ENCODE data around the gene CYBA.
A peak's percentile ranks its signal among the peaks of the same experiment; 100 is the strongest.

Gene CYBA

DNA sequence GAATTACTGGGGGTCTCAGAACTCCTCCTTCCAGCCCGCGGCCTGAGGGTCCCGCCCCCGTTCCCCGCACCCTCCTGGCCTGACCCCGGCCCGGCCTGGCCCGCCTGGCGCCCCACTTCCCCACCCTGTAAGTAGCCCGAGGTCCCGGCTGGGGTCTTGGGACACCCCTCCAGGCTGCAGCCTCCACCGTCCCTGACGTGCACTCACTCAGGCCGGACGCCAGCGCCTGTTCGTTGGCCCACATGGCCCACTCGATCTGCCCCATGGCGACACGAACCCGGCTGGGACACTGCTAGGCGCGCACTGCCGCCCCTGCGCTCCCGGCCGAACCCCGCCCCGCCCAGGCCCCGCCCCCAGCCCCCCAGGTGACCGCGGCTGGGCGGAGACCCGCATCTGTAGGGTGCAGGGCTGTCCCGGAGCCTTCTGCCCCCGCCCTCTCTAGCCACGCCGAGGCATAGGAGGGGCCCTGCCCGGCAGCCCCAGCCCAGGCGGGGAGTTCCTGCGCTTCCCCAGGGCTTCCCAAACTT lies at the start of gene CYBA:
CYBA (minus strand) TSS at position 305 of the 527 bp plus-strand sequence; CDS start at position 265, 40 bp downstream.
- peak; percentile 75 for DNase-seq

DNA sequence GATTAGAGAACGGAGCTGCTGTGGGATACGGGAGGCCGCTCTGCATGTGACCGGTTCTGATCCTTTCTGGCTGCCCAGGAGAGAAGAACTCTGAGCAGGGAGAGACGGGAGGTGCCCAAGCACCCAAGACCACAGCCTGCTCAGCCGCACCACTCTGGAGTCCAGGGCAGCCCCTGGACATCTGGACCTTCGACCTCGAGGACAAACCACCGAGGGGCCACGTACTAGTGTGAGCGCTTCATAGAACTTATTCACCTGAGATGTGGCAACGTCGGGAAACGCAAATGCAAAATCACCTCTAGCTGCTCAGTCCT lies 49.4 kb upstream of the CYBA start:
- no peak for DNase-seq

DNA sequence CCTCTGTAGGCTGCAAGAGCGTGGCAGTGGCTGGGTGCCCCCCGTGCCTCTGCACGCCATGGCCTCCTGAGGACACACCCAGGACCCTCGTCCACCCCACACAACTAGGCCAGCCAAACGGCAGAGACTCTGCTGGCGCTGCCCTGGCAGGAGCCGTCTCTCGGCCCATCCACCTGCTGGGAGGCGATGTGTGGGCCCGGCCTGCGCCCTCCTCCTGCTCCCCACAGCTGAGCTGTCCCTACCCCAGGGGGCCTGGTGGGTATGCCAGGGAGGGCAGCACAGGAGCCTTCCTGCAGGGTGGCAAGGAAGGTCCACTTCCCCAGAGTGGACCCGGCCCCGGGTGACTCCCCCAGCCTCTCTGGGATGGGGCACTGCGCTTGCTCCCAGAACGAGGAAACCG lies 48.3 kb upstream of the CYBA start:
- DNase-seq = no peak

DNA sequence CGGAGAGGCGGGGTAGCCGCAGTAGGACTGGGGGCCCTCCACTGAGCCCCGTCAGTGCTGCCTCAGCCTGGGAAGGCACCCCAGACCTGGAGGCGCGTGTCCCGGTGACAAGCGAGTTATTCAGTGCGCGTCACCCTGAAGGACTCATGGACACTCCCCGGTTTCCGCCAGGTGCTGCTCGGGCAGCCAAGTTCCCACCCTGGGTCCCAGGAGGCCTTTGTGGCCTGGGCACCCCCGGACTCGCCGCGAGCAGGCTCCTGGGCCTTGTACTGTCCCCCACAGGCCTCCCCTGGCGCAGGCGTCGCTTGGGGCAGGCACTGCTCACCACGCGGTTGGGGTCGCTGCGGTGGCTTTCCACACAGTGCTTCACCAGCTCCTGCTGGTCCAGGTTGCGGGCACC lies 47.8 kb upstream of the CYBA start:
- DNase-seq = no peak

DNA sequence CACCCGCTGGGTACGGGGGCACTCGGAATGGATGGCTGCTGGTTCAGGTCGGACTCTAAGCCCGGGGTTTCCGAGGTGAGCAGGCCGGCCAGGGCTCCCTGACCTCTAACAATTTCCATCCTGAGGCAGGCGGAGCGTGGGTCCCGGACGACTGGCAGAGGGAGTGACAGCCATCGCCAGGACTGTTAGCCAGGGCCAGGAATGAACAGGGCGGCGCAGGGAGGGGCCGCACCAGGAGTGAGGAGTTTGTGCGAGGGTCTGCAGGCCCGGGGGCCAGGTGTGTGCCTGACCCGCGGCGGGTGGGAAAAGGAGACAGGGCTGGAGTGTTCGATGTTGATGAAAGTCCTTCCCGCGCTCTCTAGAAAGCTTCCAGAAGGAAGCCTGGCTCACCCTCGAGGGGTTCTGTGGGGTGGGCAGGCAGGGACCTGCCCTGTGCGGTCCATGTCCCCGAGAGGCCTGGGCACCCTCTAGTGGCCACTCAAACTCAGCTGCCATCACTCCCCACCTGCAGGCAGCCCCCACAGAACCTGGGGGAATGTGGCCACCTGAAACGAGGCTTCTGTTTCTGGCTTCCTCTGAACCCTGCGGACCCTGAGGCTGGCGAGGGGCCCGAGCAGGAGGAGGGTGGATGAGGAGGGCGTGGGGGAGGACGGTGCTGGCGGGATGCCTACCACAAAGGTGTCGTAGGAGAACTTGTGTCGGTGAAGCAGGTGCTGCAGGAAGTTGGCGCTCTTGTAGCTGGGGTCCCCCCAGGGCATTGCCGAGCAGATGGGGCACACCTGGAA lies 47.2 kb upstream of the CYBA start:
- no peak for DNase-seq

DNA sequence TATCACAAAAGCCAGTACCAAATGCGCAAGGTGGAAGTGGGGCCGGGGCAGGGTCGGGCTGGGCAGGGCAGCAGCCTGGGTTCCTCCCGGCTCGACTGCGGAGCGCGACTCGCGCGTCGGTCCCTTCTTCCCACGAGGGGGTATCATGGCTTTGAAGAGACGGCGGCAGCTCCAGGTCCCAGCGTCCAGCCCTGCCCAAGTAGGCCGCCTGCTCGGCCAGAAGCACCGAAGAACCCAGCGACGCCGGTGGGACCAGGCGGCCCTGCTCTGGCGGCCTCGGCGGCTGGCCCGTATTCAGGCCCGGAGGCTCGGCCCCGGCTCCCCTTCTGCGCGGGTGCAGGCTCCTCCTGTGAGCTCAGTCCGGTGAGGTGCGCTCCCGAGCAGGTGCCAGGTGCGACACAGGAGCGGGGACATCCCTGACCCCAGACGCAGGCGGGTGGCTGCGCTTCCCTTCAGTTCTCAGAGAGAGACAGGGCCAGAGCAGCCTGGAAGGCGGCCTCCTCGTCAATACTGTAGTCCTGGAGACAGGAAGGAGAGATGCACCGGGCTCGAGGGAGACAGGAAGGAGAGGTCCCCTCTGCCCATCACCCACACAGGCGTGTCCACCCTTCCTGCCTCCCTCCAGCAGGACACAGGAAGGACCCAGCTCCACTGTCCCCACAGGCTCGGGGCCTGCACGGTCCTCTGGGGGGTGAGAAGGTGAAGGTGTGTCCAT lies 46.4 kb upstream of the CYBA start:
- DNase-seq = no peak

DNA sequence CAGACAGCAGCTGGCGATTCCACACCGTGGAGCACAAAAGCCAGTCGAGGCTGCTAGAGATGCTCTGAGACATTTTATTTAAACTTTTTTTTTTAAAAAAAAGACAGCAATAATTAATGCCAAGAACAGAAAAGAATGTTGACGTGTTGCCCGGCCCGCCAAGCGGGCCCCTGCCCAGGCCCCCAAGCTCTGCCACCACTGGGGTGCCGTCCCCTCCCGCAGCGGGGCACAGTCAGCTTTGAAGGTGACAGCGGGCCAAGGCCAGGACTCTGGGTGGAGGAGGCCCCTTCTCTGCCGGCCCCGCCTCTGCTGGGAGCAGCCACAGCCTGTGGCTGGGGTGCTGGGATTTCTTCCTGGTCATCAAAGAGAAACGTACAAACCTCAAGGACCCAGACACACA lies 45.6 kb upstream of the CYBA start:
- DNase-seq = no peak

DNA sequence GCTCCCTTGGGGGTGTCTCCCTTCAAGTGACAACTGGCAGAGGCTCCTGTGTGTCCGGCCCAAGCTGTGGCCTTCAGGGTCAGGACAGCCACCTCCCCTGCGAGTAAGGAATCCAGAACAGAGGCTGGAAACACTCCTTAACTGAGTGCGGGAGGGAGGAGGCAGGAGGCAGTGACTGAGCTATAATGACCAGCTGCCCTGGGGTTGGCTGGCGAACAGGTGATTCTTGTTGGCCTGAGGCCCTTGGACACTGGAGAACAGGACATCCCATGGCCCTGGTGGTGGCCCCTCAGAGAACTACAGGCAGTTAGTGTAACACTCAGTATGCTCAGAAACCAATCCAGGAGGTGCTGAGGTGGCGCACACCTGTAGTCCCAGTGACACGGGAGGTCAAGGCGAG lies 44.9 kb upstream of the CYBA start:
- DNase-seq = no peak

DNA sequence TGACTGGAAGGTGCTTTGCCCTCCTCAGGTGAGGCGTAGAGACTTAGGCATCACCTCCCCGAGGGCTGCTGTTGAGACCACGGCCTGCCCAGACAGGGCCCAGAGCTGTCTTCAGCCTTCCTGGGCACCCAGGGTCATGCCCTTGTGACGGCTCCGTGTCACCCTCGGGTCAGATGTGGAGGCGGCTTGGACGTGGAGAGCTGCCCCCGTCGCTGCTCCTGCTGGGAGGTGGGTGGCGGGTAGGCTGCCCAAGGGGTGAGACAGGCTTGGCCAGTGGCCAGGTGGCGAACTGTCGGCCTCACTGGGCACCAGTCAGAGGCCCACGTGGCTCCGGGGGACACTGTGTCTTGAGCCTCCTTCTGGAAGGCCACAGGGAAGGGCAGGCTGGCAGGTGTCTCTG lies 44.4 kb upstream of the CYBA start:
- DNase-seq = no peak

DNA sequence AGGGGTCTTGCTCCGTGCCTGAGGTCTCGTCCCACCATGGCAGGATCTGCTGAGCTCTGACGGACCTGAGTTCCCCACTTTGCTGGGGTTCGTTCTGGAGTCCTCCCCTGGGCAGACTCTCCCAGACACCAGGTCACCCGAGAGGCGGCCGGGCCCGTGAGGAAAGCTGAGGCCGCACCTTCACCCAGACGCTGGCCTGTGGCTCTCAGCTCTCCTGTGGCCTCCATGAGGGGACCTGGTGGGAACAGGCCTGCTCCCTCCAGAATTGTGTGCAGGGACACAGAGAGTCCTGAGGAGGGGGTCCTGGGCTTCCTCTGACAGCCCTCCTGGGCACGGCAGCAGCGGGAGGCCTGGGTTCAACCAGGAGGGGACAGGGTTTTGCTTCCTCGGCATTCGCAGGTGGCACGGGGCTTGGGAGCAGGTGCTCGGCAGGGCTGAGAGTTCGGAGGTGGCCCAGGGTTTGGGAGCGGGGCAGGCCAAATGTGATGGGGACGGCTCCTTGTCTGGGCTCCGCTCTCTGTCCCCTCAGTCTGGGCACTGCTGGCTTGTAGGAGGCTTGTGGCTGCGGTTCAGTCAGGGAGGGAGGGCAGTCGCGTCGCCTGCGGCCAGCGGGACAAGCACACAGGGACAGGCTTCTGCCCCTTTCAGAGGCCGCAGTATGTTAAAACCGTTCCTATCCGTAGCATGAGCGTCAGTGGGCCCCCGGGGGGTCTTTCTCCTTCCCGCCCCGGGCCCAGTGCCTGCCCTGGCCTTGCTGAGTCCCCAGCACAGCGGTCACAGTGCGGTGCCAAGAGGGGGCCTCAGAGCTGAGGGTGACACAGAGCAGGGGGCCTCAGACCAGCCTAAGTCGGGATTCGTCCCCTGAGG lies 43.6 kb upstream of the CYBA start:
- no peak for DNase-seq

DNA sequence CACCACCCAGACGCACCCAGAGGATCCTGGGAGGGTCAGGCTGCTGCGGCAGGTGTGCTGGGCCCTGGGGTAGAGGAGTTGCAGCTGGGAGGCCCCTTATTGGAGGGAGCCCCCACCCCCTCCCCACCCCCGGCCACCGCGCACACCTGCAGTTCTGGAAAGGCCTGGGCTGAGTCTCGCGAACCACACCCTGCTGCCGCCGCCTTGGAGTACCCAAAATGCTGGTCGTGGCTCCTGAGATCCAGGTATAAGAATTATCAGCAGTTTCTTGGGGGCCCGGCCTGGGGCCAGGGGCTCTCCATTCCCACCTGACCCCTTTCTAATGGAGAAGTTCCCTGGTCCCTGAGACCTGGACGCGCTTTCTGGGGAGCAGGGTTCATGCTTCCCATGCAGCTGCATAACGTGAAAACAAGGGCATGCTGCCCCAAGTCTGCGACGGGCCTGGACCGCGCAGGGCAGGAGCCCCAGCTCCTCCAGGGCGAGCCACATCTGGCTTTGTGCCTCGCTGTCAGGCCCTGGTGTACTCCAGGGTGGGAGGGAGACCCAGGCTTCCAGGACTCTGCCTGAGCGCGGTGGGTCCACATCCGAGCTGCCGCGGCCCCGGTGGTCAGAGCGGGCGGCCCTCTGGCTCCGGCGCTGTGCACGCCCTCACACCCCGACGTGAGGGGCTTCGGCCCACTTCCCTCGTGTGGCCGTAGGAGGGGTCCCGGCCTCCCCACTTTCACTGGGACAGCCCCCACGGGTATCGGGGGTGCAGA lies 42.7 kb upstream of the CYBA start:
- no peak for DNase-seq

DNA sequence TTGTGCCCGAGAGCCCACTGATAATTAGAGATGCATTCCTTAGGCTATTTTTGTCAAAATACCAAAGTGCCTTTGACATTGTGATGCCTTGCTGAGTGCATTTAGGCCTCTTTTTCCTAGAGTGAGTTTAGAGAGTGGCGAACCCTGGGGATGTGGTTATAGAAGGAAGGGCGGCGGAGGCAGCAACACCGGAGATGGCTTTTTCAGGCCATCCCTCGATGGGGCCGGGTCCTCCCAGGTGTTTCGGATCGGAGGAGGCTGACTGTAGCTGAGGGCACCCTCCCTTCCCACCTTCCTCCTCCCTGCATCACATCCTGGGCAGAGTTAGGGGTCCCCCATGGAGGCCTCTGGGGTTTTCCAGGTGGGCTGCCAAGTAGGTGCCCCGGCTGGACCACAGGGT lies 42.0 kb upstream of the CYBA start:
- DNase-seq = no peak

DNA sequence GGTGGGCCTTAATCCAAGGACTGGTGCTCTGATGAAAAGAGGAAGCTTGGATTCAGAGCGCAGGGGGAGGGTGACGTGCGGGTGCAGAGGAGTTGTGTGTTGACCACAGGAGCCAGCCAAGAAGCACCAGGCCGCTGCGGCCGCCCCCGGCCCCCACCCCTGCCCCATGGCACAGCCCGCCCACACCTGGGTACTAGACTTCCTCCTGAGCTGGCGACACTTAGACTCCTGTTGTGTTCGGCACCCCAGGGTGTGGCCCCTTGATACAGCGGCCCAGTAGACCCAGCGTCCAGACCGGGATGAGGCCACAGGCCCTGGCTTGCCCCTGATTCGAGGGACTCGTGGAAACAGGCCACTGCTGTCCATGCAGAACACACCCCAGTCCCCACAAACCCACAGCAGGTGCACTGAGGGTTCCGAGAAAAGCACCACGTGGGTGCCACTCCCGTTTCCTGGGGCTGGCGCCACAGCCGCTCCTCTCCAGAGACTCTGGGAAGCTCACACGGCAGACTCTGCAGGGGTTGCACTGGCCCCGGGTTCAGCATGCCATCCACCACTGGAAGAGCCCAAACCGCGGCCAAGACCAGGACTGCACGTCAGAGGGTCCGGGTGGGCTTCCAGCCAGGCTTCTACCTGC lies 41.2 kb upstream of the CYBA start:
- no peak for DNase-seq

DNA sequence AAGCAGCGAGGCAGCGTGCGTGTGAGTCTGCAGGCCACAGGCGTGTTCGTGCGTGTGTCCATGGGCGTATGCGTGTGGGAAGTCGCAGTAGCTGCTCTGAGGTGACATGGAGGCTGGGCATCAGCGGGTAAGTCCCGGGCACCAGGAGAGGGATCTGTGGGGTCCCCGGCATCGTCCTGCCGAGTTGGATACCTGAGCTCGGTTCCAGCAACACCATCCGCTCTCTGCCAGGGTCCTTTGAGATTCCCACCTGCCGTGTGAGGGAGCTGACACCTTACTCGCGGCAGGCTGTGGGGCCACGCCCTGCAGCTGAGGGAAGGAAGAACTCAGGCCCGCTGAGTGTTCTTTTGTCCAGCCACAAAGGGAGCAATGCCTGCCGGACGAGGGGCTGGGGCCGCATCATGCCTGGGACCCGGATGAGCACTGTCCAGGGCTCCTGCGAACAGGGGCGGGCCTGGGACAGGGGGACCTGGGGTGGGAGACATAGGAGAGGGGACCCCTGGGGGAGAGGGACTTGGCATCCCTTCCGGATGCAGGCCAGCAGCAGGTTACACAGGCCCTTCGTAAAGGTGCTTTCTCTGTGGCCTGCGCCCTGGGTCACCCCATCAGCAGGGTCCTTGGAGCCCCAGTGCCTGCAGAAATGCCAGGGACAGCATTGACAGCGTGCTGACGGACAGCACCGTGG lies 40.4 kb upstream of the CYBA start:
- DNase-seq = no peak

DNA sequence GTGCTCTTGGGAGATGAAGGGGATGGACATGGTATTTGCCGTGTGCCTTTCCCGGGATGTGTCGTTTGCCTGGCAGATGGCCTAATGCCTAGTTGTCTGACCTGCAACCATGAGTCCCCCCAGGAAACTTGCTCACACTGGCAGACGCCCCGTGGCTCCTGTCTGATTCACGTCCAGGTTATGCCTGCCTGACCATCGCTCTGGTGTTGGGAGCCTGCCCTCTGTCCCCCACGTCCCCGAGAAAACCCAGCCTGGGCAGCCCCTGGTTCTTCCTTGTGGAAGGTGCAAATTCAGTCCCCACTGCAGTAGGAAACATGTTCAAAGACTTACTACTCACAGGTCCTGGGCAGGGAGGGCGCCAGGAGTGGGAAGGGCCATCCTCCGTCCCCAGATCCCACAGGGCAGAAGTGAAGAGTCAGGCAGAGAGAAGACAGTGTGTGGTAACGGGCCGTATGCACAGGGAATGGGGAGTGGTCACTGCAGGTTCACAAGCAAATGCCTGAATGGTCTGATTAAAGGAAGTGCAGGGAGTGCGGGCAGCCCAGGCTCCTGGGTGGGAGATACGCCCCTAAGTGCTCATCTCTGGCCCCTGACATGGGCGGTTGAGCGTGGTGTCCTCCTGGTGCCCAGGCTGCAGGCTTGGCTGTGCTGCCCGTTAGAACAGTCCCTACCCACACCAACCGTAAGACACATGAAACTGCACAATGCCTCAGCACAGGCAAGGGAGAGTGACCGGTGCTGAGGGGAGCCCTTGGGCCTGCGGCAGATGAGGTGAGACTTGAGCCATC lies 39.7 kb upstream of the CYBA start:
- DNase-seq = no peak

DNA sequence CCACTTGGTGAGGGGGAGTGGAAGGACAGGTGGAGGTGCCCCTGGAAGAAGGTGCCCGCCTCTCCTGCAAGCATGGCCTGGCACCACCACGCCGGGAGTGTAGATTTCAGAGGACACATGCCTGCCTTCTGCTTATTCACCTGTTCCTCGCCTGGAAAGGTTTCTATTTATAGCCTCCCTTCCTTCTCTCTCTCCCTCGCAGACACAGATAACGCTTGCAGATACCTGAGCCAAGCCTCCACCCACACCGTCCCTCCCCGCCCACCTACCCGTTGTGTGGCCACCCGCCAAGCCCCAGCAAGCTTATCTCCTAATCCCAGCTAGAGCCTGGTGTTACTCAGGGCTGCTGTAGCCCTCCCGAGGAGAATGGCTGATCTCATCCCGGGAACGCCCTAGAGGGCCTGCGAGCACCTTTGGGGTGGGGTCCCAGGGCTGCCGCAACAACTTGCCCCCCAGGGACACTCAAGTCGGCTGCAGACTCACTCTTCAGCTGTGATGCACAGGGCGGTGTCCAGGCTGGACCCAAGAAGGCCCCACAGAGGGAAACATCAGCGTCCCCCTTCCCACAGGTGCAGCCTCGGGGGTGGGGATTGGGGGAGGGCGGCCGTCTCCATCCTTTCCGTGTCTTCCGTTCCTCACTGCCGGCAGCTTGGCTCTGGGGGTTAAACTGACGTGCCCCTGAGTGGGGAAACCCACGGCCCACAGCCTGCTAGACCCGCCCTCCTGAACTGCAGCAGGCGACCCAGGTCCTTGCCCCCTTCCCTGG lies 37.3 kb upstream of the CYBA start:
- DNase-seq = no peak

DNA sequence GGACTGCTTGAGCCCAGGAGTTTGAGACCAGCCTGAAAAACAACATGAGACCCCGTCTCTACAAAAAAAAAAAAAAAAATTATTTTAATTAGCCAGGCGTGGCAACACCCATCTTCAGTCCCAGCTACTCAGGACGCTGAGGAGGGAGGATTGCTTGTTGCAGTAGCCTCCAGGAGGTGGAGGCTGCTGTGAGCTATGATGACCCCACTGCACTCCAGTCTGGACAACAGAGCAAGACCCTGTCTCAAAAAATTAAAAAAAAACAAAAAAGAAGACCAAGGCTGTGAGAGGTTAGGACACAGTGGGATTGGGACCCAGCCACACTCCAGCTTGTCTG lies 36.8 kb upstream of the CYBA start:
- DNase-seq = no peak

DNA sequence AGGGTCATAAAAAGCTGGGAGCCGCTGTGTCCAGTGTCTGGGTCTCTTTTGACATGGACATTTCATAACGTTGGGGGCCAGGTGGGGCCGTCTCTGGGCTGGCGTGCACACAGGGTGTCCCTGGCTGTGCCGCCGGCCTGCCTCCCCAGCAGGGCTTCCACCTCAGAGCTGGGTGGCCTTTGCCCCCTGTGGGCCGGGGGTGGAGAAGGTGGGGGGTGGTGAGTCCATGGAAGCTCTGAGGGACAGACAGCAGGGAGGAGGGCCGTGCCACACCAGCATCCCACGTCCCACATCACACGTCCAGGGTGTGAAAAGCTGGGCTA lies 36.4 kb upstream of the CYBA start:
- no peak for DNase-seq

DNA sequence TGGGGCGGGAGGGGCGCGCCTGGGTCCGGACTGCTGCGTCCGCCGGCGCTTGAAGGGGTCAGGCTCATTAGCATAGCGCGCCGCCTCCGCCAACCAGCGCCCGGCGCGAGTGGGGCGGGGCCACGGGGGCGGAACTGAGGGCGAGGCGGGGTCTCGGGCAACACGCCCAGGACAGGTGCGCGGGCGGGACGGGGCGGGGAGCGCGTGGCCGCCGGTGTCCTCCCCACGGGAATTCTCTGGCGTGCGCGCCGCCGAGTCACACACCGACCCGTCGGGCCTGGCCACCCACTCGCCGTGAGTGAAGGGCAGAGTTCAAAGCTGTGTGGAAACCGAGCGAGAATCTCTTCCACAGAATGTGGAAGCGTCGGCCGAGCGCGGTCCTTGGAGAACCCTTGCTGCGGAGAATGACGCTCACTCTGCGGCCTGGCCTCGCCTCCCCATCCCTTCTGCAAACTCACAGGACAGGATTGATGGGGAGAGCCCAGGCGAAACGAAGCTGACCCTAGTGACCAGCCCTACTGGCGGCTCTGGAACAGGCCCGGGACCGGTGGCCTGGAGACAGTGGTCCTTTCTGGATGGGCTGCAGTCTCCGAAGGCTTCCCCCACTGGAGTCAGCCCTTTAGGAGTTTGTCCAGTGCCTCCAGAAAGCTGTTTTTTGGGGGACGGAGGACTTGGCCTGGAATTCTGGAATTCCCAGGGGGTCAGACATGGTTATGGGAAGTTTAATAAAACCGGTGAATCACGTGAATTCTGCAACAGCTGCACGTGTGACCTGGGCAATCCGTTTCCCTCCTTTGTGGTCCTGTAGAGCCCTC lies 35.8 kb upstream of the CYBA start, which contains the start of gene SNAI3:
SNAI3 (minus strand) TSS at position 69 of the 815 bp plus-strand sequence. CDS start 101 bp downstream, outside the sequence.
- peak; percentile 85 for DNase-seq
